Naive thymus-derived CD8-positive, alpha-beta T cell (primary cell): Measurements from ENCODE around the gene SULT1C4. TPM values are rescaled to one million over a fixed set of nuclear protein-coding genes. Genes with fewer than 3 reads are reported as not detected.

Source experiments
- ATAC-seq, 2 donors: fragments of 150-1000 bp; cut with Tn5 transposase in 1 of 2; sonication (Bioruptor Pico), chemical (Tn5 transposase) in 1 of 2; 1 replicate in 1 of 2; 2 replicates in 1 of 2; pipeline ENCODE4 v1.10.0; 2021; ENCODE audit warnings: mild to moderate bottlenecking in 2 of 2, moderate library complexity in 2 of 2
- POLR2A ChIA-PET: fragments of 350-600 bp; sonication (Branson Sonifier 250); formaldehyde crosslinking; loops from one replicate; lab custom pipeline; 2021; ENCODE audit warnings: antibody characterized with exemption; lab: Charles Lee
- DNase-seq, 10 donors: peaks; one replicate each; pipeline versions ENCODE4 v3.0.0 to v3.0.0-alpha.2; 2020 to 2022
- H3K27ac Mint-ChIP-seq, 10 donors: one replicate each; pipeline ENCODE4 v1.8.0; 2020 to 2022; ENCODE audit warnings: mild to moderate bottlenecking in 10 of 10, mixed read lengths in 10 of 10, moderate library complexity in 4 of 10, inconsistent platforms in 1 of 10
- H3K27me3 Mint-ChIP-seq, 5 donors: one replicate each; pipeline ENCODE4 v1.8.0; 2021 to 2022; ENCODE audit warnings: mixed read lengths in 5 of 5
- H3K36me3 Mint-ChIP-seq, 3 donors: one replicate each; pipeline ENCODE4 v1.8.0; 2020 to 2022; ENCODE audit warnings: mixed read lengths in 3 of 3, mild to moderate bottlenecking in 2 of 3, inconsistent platforms in 1 of 3
- H3K4me1 Mint-ChIP-seq, 4 donors: one replicate each; pipeline ENCODE4 v1.8.0; 2021 to 2022; ENCODE audit warnings: mixed read lengths in 4 of 4
- H3K4me3 Mint-ChIP-seq, 10 donors: one replicate each; pipeline ENCODE4 v1.8.0; 2020 to 2022; ENCODE audit warnings: mild to moderate bottlenecking in 10 of 10, mixed read lengths in 10 of 10, moderate library complexity in 6 of 10, inconsistent platforms in 1 of 10
- H3K9me3 Mint-ChIP-seq, 9 donors: one replicate each; pipeline ENCODE4 v1.8.0; 2020 to 2022; ENCODE audit warnings: mixed read lengths in 9 of 9, mild to moderate bottlenecking in 3 of 9, inconsistent platforms in 1 of 9, moderate library complexity in 1 of 9
- polyA plus RNA-seq, 3 donors: library from polyadenylated mRNA; unstranded; fragments of 300-500 nt; fragmentation: Illumina TruSeq; gene quantifications; one replicate each; pipeline ENCODE4 v1.2.3, GENCODE V29; 2021
- total RNA-seq, 8 experiments: library from RNA in 2 of 8; stranded (reverse) in 2 of 8; gene quantifications; one replicate each; pipeline ENCODE4 v1.2.3 and lab custom pipeline; 2021 to 2026

The SULT1C4 gene
- total and polyA plus RNA-seq, 5 experiments from 2014 or later = not detected

DNA sequence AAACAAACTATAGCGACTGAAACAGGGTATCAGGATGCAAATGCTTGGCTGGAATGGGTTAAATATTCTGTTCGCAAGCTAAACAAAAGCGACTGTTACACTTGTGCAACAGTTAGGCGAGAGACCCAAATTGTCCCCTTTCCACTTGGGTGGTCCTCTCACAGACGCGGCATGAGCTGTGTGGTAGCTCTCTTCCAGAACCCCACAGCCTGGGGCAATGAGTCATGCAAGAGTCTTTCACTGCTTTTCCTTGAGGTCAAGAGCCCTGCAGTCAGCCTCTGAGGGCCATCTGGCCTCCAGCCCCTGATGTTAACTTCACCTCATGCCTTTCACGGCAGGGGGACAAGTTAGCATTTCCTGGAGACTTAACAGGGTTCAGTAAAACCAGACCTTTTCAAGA lies 25.7 kb downstream of the SULT1C4 start:
- POLR2A ChIA-PET = no interaction called here
- ATAC-seq = no peak
- peaks cover 8 to 69% (median 38%) of the 10 kb centered on the region in 9 donors for H3K9me3 Mint-ChIP-seq
- H3K27me3 Mint-ChIP-seq = peaks cover 0 to 11% (median 5%) of the 10 kb centered on the region in 5 donors
- peaks cover 0 to 56% (median 4%) of the 10 kb centered on the region in 3 donors for H3K36me3 Mint-ChIP-seq
- H3K27ac Mint-ChIP-seq = no peak overlapping the region
- no peaks in the 10 kb centered on the region for H3K4me1 Mint-ChIP-seq
- no peak for DNase-seq
- H3K4me3 Mint-ChIP-seq = no peak overlapping the region

DNA sequence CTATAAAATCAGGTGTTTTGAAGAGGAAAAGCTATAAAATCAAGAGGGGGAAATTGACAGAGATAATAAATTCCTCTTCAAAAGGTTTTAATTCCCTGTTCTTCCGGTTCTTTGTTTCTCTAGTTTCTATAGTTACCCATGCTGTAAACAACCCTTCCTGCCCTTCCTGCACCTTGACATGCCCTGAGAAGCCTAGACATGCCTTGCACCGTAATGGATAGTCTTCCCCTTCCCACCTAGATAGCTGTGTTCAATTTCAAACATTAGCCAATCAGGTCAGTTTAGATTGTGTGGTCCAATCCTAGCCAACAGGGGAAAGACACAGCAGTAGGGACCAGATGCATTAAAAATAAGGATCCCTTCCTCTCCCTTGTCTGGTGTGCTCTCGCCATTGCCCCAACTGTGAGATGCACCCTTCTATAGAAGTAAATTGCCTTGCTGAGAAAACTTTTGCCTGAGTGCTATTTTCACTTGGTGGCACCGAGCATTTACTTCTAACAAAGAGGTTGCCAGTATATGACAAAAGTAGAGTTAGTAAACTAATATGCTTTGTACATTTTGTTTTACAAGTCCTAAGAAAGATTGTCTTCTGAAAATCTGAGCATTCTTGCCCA lies 27.1 kb downstream of the SULT1C4 start:
- POLR2A ChIA-PET = no interaction called here

DNA sequence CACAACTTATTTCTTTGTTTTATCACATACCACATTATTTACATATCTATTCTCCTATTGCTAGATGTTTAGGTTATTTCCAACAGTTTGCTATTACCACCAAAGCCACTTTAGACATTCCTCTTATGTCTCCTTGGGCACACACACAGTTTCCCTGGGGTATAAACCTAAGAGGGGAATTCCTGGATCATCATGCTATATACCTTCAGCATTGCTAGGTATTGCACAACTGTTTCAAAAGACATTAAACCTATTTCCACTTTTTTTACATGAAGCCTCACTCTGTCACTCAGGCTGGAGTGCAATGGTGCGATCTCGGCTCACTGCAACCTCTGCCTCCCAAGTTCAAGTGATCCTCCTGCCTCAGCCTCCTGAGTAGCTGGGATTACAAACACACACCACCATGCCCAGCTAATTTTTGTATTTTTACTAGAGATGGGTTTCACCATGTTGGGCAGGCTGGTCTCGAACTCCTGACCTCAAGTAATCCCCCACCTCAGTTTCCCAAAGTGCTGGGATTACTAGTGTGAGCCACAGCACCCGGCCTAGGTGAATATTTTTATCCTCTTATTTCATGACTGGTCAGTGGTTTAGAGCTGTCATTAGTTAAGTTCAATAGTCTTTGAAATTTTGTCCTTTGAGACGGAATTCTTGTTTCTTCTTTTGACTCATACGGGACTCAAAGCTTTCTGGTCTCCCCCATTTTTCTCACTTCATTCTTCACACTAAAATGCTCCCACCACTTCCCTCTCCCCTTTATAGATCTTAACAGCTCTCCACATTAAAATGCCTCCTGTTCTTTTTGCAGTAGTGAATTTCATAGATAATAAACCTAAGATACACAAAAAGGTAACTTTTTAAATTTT lies 30.3 kb downstream of the SULT1C4 start:
- H3K27ac Mint-ChIP-seq = no peak overlapping the region
- peaks cover 3 to 26% (median 22%) of the 10 kb centered on the region in 9 donors for H3K9me3 Mint-ChIP-seq
- POLR2A ChIA-PET = no interaction called here
- H3K36me3 Mint-ChIP-seq = peaks cover 0 to 28% (median 2%) of the 10 kb centered on the region in 3 donors
- no peak for DNase-seq
- no peak for ATAC-seq
- peaks cover 0 to 14% (median 6%) of the 10 kb centered on the region in 5 donors for H3K27me3 Mint-ChIP-seq
- no peak overlapping the region for H3K4me3 Mint-ChIP-seq
- H3K4me1 Mint-ChIP-seq = no peaks in the 10 kb centered on the region

More for the DNA sequence above, 27.1 kb downstream of the SULT1C4 start:
- peaks cover 0 to 46% (median 2%) of the 10 kb centered on the region in 3 donors for H3K36me3 Mint-ChIP-seq
- H3K9me3 Mint-ChIP-seq = peaks cover 6 to 55% (median 31%) of the 10 kb centered on the region in 9 donors
- no peaks in the 10 kb centered on the region for H3K4me1 Mint-ChIP-seq
- no peak for ATAC-seq
- no peak for DNase-seq
- H3K4me3 Mint-ChIP-seq = no peak overlapping the region
- H3K27me3 Mint-ChIP-seq = peaks cover 5 to 14% (median 8%) of the 10 kb centered on the region in 5 donors
- H3K27ac Mint-ChIP-seq = no peak overlapping the region

DNA sequence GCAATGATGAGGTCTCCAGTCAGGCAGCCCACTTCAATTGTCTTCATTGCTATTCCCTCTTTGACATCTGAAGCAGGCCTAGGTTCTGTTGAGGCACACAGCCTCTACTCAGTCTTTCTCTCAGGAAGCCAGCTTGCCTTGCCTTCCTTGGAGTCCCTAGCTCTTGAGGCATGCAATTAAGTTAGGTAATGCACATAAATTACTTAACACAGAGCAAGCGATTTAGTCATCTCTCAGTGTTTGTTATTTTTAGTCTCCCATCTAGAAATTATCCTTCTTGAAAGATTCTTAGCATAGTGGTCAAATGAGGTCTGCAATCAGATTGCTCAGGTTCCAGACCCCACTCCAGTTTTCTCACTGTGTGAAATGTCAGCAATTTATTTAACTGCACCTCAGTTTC lies 32.0 kb downstream of the SULT1C4 start:
- DNase-seq (no peak), ATAC-seq (no peak)
- Mint-ChIP-seq H3K9me3 (peaks cover 3 to 17% (median 13%) of the 10 kb centered on the region in 9 donors), H3K36me3 (peaks cover 0 to 17% (median 2%) of the 10 kb centered on the region in 3 donors), H3K4me1 (no peaks in the 10 kb centered on the region), H3K27me3 (peaks cover 0 to 14% (median 6%) of the 10 kb centered on the region in 5 donors), H3K27ac (no peak overlapping the region), H3K4me3 (no peak overlapping the region)
- POLR2A ChIA-PET = no interaction called here

DNA sequence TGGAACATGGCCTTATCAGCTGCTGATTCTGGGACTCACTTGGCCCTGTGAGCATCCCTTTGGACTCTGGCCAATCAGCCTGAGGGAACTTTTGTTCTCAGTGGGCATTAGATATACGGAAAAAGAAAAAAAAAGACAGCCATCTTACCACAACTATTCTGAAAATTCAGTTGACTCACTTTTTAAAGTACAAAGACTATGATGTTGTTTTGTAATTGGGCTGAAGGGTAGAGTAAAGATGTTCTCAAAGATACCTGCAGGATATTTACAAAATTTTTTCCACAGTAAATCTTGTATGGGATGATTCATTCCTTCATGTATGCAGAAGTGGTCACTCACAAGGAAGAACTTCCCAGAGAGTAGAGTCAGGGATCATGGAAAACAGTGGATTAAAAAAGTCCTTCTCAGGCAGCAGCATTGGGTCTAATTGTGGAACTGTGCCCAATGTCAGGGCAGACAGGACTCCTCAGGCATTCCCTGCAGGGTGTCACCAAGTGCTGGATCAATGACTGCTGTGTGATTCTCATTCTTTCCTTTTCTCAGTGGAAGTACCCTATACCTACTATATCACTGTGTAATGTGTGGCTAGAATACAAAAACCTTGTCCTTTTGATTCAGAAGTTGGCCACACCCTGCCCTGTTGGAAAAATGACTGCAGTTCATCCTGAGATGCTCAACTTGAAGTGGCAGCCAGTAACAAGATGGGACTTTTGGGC lies 35.4 kb downstream of the SULT1C4 start:
- no peak overlapping the region for H3K4me3 Mint-ChIP-seq
- H3K4me1 Mint-ChIP-seq = no peaks in the 10 kb centered on the region
- H3K27ac Mint-ChIP-seq = no peak overlapping the region
- POLR2A ChIA-PET = no interaction called here
- H3K27me3 Mint-ChIP-seq = peaks cover 0 to 10% (median 5%) of the 10 kb centered on the region in 5 donors
- no peaks in the 10 kb centered on the region for H3K9me3 Mint-ChIP-seq
- H3K36me3 Mint-ChIP-seq = no peaks in the 10 kb centered on the region
- no peak for ATAC-seq
- no peak for DNase-seq

DNA sequence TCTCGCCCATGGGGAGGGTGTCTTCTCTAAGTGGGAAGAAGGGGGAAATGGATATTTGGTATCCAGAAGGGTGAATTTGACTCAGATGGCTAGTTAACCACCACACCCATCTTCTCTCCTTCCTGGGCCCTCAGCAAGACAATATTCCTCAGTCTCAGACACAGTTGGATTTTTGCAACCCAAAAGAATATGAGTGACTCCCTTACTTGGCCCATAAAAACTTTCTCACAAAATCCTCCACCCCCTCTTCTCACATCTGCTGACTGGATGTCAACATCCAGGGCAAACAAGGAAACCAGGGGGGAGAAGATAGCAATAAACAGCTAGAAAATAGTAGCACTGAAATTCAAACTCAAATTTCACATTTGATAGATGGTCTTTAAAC lies 35.9 kb downstream of the SULT1C4 start:
- POLR2A ChIA-PET = no interaction called here
- Mint-ChIP-seq H3K4me1 (no peaks in the 10 kb centered on the region), H3K4me3 (no peak overlapping the region), H3K27ac (no peak overlapping the region), H3K9me3 (no peaks in the 10 kb centered on the region), H3K27me3 (peaks cover 0 to 5% (median 4%) of the 10 kb centered on the region in 5 donors), H3K36me3 (no peaks in the 10 kb centered on the region)
- no peak for DNase-seq
- ATAC-seq = no peak

DNA sequence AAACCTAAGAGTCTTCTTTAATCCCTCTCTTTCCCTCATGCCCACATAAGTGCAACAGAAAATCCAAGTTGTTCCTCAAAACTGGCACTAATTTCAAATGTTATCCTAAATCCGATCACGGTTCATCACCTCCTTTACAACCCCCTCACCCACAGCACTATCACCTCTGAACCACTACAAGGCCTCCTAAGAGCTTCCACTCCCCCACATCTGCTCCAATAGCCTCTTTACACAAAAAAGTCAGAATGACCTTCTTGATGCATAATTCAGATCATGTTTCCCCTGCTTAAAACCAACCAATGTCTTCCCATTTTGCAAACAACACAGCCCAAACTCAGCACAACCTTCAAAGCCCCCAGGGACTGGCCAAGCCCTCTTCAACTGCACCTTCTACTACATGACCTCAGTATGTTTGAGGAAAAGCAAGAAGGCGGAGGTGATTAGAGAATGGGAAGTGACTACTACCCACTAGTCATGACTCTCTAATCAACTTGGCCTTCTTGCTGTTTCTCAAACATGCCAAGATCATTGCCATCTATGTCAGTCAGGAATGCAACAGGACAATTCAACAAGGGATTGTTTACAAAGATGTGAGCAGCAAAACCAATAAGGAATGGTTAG lies 36.6 kb downstream of the SULT1C4 start:
- DNase-seq = no peak
- peaks cover 0 to under 1% (median 0%) of the 10 kb centered on the region in 5 donors for H3K27me3 Mint-ChIP-seq
- H3K4me3 Mint-ChIP-seq = no peak overlapping the region
- H3K27ac Mint-ChIP-seq = no peak overlapping the region
- no peak for ATAC-seq
- H3K4me1 Mint-ChIP-seq = no peaks in the 10 kb centered on the region
- no peaks in the 10 kb centered on the region for H3K36me3 Mint-ChIP-seq
- POLR2A ChIA-PET = no interaction called here
- H3K9me3 Mint-ChIP-seq = no peaks in the 10 kb centered on the region

DNA sequence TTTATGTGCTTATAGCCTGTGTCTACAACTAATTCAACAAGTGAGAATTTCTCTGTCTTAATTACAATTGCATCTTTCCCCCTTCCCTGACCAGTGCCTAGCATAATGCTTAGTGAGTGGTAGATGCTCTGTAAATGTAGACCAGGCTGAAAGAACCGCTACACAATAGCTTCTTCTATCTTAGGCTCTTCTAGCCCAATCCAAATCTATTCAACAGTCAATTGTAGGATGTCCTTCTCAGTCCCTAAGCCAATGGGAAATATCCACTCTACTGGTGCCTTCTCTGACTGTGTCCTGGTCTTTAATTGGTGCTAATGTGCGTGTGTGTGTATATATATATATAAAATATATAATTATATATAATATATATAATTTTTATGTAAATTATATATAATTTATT lies 37.2 kb downstream of the SULT1C4 start:
- no peaks in the 10 kb centered on the region for H3K27me3 Mint-ChIP-seq

DNA sequence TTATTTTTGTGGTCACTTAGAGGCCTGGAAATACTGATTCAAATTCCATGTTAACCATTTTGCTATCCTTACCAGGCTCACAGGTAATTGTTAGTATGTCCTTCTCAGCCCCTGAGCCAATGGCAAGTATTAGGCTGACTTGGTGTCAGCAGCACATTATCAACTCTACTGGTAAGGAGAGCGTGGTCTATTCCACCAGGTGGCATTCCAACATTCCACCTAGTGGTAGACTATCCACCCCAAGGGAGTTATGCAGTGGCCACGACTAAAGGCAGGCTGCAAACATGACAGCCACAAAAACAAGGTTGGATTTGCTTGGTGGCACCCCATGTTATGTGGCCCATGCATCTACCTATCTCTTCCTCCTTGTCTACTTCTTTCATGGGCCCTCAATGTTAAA lies 39.5 kb downstream of the SULT1C4 start:
- ATAC-seq (peak in 1 of 2 donors; percentile 49), DNase-seq (peak in 1 of 10 donors; percentile 6)
- no peak overlapping the region for H3K4me3 Mint-ChIP-seq
- H3K27me3 Mint-ChIP-seq = peaks cover 0 to 2% (median 0%) of the 10 kb centered on the region in 5 donors
- H3K4me1 Mint-ChIP-seq = no peaks in the 10 kb centered on the region
- no peaks in the 10 kb centered on the region for H3K36me3 Mint-ChIP-seq
- H3K27ac Mint-ChIP-seq = no peak overlapping the region
- POLR2A ChIA-PET = no interaction called here
- H3K9me3 Mint-ChIP-seq = no peaks in the 10 kb centered on the region

More for the DNA sequence above, 37.2 kb downstream of the SULT1C4 start:
- POLR2A ChIA-PET = no interaction called here
- ATAC-seq (no peak), DNase-seq (no peak)
- H3K4me1 Mint-ChIP-seq = no peaks in the 10 kb centered on the region
- H3K9me3 Mint-ChIP-seq = no peaks in the 10 kb centered on the region
- no peaks in the 10 kb centered on the region for H3K36me3 Mint-ChIP-seq
- H3K27ac Mint-ChIP-seq = no peak overlapping the region
- H3K4me3 Mint-ChIP-seq = no peak overlapping the region

DNA sequence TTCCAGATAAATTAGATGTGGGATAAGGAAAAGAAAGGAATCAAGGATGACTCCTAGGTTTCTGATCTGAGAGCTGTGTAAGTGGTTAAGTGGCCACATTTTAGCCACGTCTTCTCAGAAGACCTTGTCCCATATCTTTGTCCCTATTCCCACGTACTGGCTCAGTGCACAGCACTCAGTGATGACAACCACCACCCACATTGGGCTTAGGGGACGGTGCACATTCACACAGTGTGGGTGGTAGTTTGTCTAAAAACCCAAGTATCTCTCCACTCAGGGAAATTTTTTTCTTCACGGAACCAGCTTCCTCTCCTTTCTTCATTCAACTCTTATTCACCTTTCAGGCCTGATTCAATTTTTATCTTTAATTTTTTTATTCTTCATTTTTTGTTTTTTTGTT lies 40.7 kb downstream of the SULT1C4 start:
- Mint-ChIP-seq H3K4me1 (no peaks in the 10 kb centered on the region), H3K9me3 (no peaks in the 10 kb centered on the region), H3K27me3 (peaks cover 4 to 13% (median 10%) of the 10 kb centered on the region in 5 donors), H3K27ac (no peak overlapping the region), H3K36me3 (no peaks in the 10 kb centered on the region), H3K4me3 (no peak overlapping the region)
- ATAC-seq (no peak), DNase-seq (no peak)
- POLR2A ChIA-PET = no interaction called here

DNA sequence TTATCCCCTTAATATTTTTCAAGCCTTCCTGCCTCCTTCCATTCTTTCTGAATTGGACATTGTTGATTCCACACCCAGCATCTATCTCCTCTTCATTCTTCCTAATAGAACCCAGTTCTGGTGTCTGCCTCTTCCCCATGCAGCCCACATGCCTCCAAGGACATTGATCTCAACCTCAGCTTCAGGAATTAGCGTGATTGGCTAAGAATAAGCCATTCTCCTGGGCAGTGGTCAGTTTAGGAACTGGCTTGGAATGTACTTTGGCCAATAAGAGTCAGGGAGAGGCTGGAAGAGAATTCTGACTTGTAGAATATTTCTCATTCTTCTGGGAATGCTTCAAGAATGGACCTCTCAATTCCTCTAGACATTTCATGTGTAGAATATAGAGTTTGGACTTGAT lies 45.3 kb downstream of the SULT1C4 start:
- peaks cover 0 to 2% (median 0%) of the 10 kb centered on the region in 9 donors for H3K9me3 Mint-ChIP-seq
- ATAC-seq (no peak), DNase-seq (no peak)
- no peak overlapping the region for H3K4me3 Mint-ChIP-seq
- H3K27ac Mint-ChIP-seq = no peak overlapping the region
- H3K36me3 Mint-ChIP-seq = no peaks in the 10 kb centered on the region
- H3K4me1 Mint-ChIP-seq = no peaks in the 10 kb centered on the region
- POLR2A ChIA-PET = no interaction called here
- H3K27me3 Mint-ChIP-seq = peaks cover 12 to 23% (median 16%) of the 10 kb centered on the region in 5 donors

DNA sequence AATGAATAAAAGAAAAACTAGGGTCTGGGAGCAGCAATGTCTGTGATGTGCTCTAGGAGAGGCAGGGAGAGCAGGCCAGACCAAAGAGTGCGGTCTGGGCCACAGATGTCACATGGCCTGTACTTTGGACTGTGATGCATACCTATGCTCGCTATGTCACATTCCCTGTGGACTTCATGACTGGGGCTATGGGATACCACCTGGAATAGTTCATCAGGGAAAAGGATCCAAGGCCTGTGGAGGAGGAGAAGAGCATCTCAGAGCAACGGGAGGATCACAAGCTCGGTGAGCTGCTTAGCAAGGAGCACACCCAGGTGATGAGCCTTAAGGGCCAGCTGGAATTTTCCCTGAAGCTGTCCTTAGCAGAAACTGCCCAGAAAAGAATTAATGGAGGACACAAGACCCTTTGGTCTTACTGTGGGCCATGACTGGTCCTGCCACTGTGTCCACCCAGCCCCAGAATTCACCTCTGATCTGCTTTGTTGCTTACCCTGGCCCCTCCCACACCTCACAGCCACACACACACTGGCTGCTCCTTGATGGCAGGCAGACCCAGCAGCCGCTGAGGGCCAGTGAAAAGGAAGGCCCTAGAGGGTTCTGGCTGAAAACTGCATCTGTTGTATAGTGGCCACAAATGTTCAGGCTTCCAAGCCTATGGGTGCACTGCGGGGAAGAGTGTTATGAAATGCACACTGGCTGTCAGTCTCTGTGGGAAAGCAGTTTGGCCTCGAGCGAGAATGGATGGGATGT lies 45.9 kb downstream of the SULT1C4 start:
- DNase-seq (no peak), ATAC-seq (no peak)
- Mint-ChIP-seq H3K4me1 (no peaks in the 10 kb centered on the region), H3K27me3 (peaks cover 12 to 23% (median 16%) of the 10 kb centered on the region in 5 donors), H3K4me3 (no peak overlapping the region), H3K9me3 (peaks cover 0 to 2% (median 0%) of the 10 kb centered on the region in 9 donors), H3K27ac (no peak overlapping the region), H3K36me3 (no peaks in the 10 kb centered on the region)
- POLR2A ChIA-PET = no interaction called here
